NCI-H345 (cell line): ENCODE data around the gene ADGRB3.
"Not testable (repeated sequence)": the region's sequence is repeated elsewhere in the genome, so short reads cannot be mapped to it uniquely, and the experiment has no call there.

Experiments used
- DNase-seq: peaks from one replicate; lab custom pipeline; 2025; lab: John Stamatoyannopoulos, UW

The ADGRB3 gene

GRCh38 chr6:69424581-69424980, 789.5 kb downstream of the ADGRB3 start:
- DNase-seq, result no peak

- DNase-seq, result no peak
These were observed 792.8 kb downstream of the ADGRB3 start for GRCh38 chr6:69427882-69428281.

GRCh38 chr6:69432168-69432567, 797.1 kb downstream of the ADGRB3 start:
- not testable (repeated sequence) for DNase-seq

GRCh38 chr6:69433116-69433515, 798.0 kb downstream of the ADGRB3 start:
- DNase-seq, result not testable (repeated sequence)

GRCh38 chr6:69438113-69438512, 803.0 kb downstream of the ADGRB3 start:
- no peak for DNase-seq
